Neuronal stem cell (in vitro differentiated cells): ENCODE data around the gene SCIMP.

Experiments used
- DNase-seq: peaks from one replicate; pipeline ENCODE4 v3.0.0-alpha.2; 2013; ENCODE audit warnings: low spot score
- H2AFZ ChIP-seq: one replicate; pipeline ENCODE4 v1.6.1; 2013; ENCODE audit warnings: mild to moderate bottlenecking, low read length, inconsistent platforms
- H2AK5ac ChIP-seq: 2 replicates; pipeline ENCODE4 v1.6.1; 2013; ENCODE audit warnings: low read depth, mild to moderate bottlenecking, inconsistent platforms, low read length, moderate library complexity, mixed read lengths
- H2BK120ac ChIP-seq: 2 replicates; pipeline ENCODE4 v1.6.1; 2013; ENCODE audit warnings: low read depth, mild to moderate bottlenecking, inconsistent platforms, low read length, moderate library complexity, mixed read lengths
- H2BK12ac ChIP-seq: one replicate; pipeline ENCODE4 v1.6.1; 2013; ENCODE audit warnings: low read length, inconsistent platforms
- H2BK15ac ChIP-seq: 2 replicates; pipeline ENCODE4 v1.6.1; 2013; ENCODE audit warnings: mild to moderate bottlenecking, low read length, inconsistent platforms, mixed read lengths
- H2BK5ac ChIP-seq: one replicate; pipeline ENCODE4 v1.6.1; 2013; ENCODE audit warnings: inconsistent platforms, mild to moderate bottlenecking, low read length, moderate library complexity
- H3K14ac ChIP-seq: one replicate; pipeline ENCODE4 v1.6.1; 2013; ENCODE audit warnings: low read length, inconsistent platforms
- H3K18ac ChIP-seq: 2 replicates; pipeline ENCODE4 v1.6.1; 2013; ENCODE audit warnings: low read length, inconsistent platforms
- H3K23ac ChIP-seq: 2 replicates; pipeline ENCODE4 v1.6.1; 2013; ENCODE audit warnings: low read depth, mild to moderate bottlenecking, mixed read lengths, low read length, inconsistent platforms; ENCODE audit not compliant: poor library complexity
- H3K27ac ChIP-seq: replicated peaks from 3 replicates; pipeline ENCODE4 v1.5.1; 2013; ENCODE audit warnings: low read length, inconsistent platforms
- H3K27me3 ChIP-seq, 3 experiments: 2 replicates each; pipeline ENCODE4 v1.6.1; 2013; ENCODE audit warnings: low read length in 3 of 3, mild to moderate bottlenecking in 2 of 3, inconsistent platforms in 1 of 3, low read depth in 1 of 3, mixed read lengths in 1 of 3, moderate library complexity in 1 of 3; ENCODE audit not compliant: control insufficient read depth in 3 of 3, insufficient read depth in 3 of 3
- H3K36me3 ChIP-seq, 2 donors: replicated peaks in 1 of 2; 2 replicates each; pipeline ENCODE4 v1.6.1; 2013; ENCODE audit warnings: low read length in 2 of 2; ENCODE audit not compliant: control insufficient read depth in 2 of 2, insufficient read depth in 2 of 2
- H3K4ac ChIP-seq: 2 replicates; pipeline ENCODE4 v1.6.1; 2013; ENCODE audit warnings: inconsistent platforms, mild to moderate bottlenecking, low read length, moderate library complexity
- H3K4me1 ChIP-seq, 2 donors: 1 replicate in 1 of 2; 2 replicates in 1 of 2; pipeline ENCODE4 v1.6.1; 2013; ENCODE audit warnings: low read length in 2 of 2, low read depth in 1 of 2; ENCODE audit not compliant: control insufficient read depth in 2 of 2, insufficient read depth in 1 of 2
- H3K4me2 ChIP-seq: one replicate; pipeline ENCODE4 v1.6.1; 2013; ENCODE audit warnings: mild to moderate bottlenecking, low read length, inconsistent platforms; ENCODE audit not compliant: insufficient read depth, poor library complexity, severe bottlenecking
- H3K4me3 ChIP-seq, 2 donors: 2 replicates each; pipeline ENCODE4 v1.5.1; 2013; ENCODE audit warnings: low read length in 2 of 2, mild to moderate bottlenecking in 2 of 2, inconsistent platforms in 1 of 2, moderate library complexity in 1 of 2
- H3K79me1 ChIP-seq: one replicate; pipeline ENCODE4 v1.6.1; 2013; ENCODE audit warnings: low read depth, mild to moderate bottlenecking, inconsistent platforms, low read length, moderate library complexity
- H3K9ac ChIP-seq: one replicate; pipeline ENCODE4 v1.6.1; 2013; ENCODE audit warnings: mild to moderate bottlenecking, low read depth, low read length, inconsistent platforms; ENCODE audit not compliant: poor library complexity
- H3K9me3 ChIP-seq, 2 donors: replicated peaks in 1 of 2; 2 replicates each; pipeline versions ENCODE3 to v1.6.1; 2013; ENCODE audit warnings: low read length in 2 of 2, mild to moderate bottlenecking in 2 of 2, inconsistent platforms in 1 of 2, low read depth in 1 of 2, mixed read lengths in 1 of 2, moderate library complexity in 1 of 2; ENCODE audit not compliant: control insufficient read depth in 2 of 2, insufficient read depth in 1 of 2
- H4K8ac ChIP-seq: one replicate; pipeline ENCODE4 v1.6.1; 2013; ENCODE audit warnings: low read depth, mild to moderate bottlenecking, inconsistent platforms, low read length, moderate library complexity
- H4K91ac ChIP-seq: one replicate; pipeline ENCODE4 v1.6.1; 2013; ENCODE audit warnings: low read length, low read depth, mild to moderate bottlenecking, inconsistent platforms; ENCODE audit not compliant: poor library complexity
- WGBS, 2 donors: extraction: QIAGEN DNeasy Blood & Tissue Kit; methylation state at CpG; one replicate each; pipeline ENCODE4 v1.1.7; 2013; ENCODE audit warnings: missing lambda C conversion rate in 2 of 2, mixed read lengths in 1 of 2; ENCODE audit not compliant: insufficient read length in 2 of 2, insufficient replicate concordance in 1 of 2; ENCODE audit errors: extremely low coverage in 2 of 2; 5-methylcytosine and 5-hydroxymethylcytosine counted together

SCIMP gene

DNA sequence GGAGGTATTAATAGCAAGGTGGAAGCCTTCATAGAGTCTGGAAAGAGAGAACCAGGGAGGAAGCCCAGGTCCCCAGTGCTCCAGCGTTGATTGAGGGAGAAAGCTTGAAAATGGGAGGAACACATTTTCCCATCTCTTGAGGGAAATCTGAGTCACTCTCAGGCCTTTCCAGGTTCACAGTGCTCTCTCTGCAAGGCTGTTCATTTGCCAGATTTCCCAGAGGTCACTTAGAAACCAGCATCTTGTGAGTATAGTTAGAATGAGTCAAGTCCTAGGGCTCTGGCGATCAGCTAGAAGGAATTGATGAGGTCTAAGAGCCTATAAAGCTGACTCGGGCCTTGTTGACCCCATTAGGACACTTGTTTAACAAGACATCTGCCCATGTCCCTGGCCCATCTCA is 25.3 kb downstream of the SCIMP start:
- Histone ChIP-seq H3K14ac (no peak overlapping the region), H3K27me3 (no peaks in the 10 kb centered on the region), H3K4ac (no peak overlapping the region), H2BK5ac (no peak overlapping the region), H2AK5ac (no peak overlapping the region), H3K18ac (no peak overlapping the region), H3K27ac (no peak overlapping the region), H3K4me3 (no peak overlapping the region), H3K23ac (no peak overlapping the region), H3K4me1 (no peaks in the 10 kb centered on the region), H2AFZ (no peak overlapping the region), H3K4me2 (no peak overlapping the region), H3K36me3 (peaks cover 3 to 10% of the 10 kb centered on the region in 2 donors), H4K8ac (no peak overlapping the region), H2BK15ac (no peak overlapping the region), H3K9ac (no peak overlapping the region), H2BK12ac (no peak overlapping the region), H2BK120ac (no peak overlapping the region), H3K9me3 (no peaks in the 10 kb centered on the region), H3K79me1 (no peaks in the 10 kb centered on the region), H4K91ac (no peak overlapping the region)
- no CpG with 5 or more reads among the region's 3 CpGs for WGBS, 2 donors
- DNase-seq = no peak

DNA sequence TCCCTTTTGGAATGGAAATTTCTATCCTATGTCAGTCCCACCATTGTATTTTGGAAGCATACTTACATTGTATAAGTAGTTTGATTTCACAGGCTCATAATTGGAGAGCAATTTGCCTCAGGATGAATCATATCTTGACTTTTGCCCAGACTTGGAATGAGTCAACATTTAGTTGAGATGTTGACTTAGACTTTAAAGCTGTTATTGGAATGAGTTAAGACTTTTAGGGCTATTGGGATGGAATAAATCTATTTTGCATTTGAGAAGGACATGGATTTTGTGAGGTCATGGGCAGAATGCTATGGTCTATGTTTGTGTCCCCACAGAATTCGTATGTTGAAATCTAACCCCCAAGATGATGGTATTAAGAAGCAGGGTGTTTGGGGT is 30.8 kb downstream of the SCIMP start:
- Histone ChIP-seq H3K4me3 (no peak overlapping the region), H3K4me1 (no peaks in the 10 kb centered on the region), H3K27ac (no peak overlapping the region), H3K79me1 (no peaks in the 10 kb centered on the region), H3K14ac (no peak overlapping the region), H2BK5ac (no peak overlapping the region), H4K91ac (no peak overlapping the region), H3K4me2 (no peak overlapping the region), H2BK12ac (no peak overlapping the region), H3K18ac (no peak overlapping the region), H3K9me3 (no peaks in the 10 kb centered on the region), H3K23ac (no peak overlapping the region), H3K4ac (no peak overlapping the region), H2AK5ac (no peak overlapping the region), H4K8ac (no peak overlapping the region), H3K27me3 (no peaks in the 10 kb centered on the region), H3K36me3 (no peaks in the 10 kb centered on the region), H2BK15ac (no peak overlapping the region), H3K9ac (no peak overlapping the region), H2BK120ac (no peak overlapping the region), H2AFZ (no peak overlapping the region)
- WGBS, 2 donors = no CpG with 5 or more reads among the region's 1 CpG
- no peak for DNase-seq

DNA sequence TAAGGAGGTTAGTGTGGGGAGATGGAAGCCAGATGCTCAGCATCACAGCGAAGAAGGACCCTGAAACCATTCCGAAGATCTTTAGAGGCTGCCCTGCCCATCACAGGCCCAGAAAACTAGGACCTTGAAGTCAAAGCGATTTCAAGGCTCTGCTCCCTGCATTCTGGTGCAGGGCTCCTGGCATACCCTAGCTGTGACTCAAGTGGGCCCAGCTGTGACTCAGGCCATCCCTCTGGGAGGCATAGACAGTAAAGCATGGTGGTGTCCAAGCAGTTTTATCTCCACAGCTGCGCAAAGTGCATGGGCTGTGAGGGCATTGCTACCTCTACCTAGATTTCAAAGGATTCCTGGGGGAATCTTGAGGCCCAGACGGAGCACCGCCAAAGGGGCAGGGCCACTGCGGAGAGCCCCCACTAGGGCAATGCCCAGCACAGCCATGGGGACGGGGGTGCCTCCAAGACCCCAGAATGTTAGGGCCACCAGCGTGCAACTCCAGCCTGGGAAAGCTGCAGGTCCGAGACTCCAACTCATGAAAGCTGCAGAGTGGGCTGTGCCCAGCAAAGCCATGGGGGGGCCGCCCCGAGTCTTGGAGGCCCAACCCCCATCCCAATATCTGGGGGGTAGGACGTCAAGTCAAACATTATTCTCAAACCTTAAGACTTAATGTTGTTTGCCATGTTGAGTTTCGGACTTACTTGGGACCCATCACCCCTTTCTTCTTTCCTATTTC is 31.3 kb downstream of the SCIMP start:
- Histone ChIP-seq H2AFZ (no peak overlapping the region), H2AK5ac (no peak overlapping the region), H3K27ac (no peak overlapping the region), H3K4me3 (no peak overlapping the region), H3K79me1 (no peaks in the 10 kb centered on the region), H4K8ac (no peak overlapping the region), H3K4me2 (no peak overlapping the region), H3K14ac (no peak overlapping the region), H2BK15ac (no peak overlapping the region), H3K23ac (no peak overlapping the region), H3K9ac (no peak overlapping the region), H2BK5ac (no peak overlapping the region), H2BK12ac (no peak overlapping the region), H3K4me1 (no peaks in the 10 kb centered on the region), H3K4ac (no peak overlapping the region), H3K36me3 (no peaks in the 10 kb centered on the region), H3K27me3 (no peaks in the 10 kb centered on the region), H3K18ac (no peak overlapping the region), H3K9me3 (no peaks in the 10 kb centered on the region), H2BK120ac (no peak overlapping the region), H4K91ac (no peak overlapping the region)
- DNase-seq = no peak
- no CpG with 5 or more reads among the region's 14 CpGs for WGBS, 2 donors

DNA sequence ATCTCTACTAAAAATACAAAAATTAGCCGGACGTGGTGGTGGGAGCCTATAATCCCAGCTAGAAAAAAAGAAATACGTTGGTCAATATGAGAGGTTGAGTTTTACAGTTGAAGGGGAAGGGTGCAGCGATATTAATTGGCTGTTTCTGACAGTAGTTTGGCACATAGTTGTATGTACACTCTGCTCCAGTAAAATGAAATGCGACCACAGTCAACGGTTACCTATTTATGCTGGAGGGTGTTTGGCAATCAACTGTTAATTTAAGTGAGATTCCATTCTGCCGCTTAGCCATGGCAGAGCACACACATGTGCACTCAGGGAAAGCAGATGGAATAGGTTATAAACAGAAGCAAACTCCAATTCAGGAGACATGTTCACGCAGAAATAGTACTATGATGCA is 33.6 kb downstream of the SCIMP start:
- Histone ChIP-seq H3K9me3 (no peaks in the 10 kb centered on the region), H3K18ac (no peak overlapping the region), H3K4me3 (no peak overlapping the region), H3K23ac (no peak overlapping the region), H2BK5ac (no peak overlapping the region), H3K4me2 (no peak overlapping the region), H3K27me3 (no peaks in the 10 kb centered on the region), H3K4me1 (no peaks in the 10 kb centered on the region), H2AK5ac (no peak overlapping the region), H4K91ac (no peak overlapping the region), H3K27ac (no peak overlapping the region), H3K79me1 (no peaks in the 10 kb centered on the region), H4K8ac (no peak overlapping the region), H3K36me3 (peaks cover 0 to 2% of the 10 kb centered on the region in 2 donors), H3K4ac (no peak overlapping the region), H3K14ac (no peak overlapping the region), H2AFZ (no peak overlapping the region), H2BK15ac (no peak overlapping the region), H2BK120ac (no peak overlapping the region), H3K9ac (no peak overlapping the region), H2BK12ac (no peak overlapping the region)
- DNase-seq = no peak
- WGBS, 2 donors = no CpG with 5 or more reads among the region's 8 CpGs
